Mucosa of rectum (tissue), 2 donors: ENCODE measurements around the gene LAMA2.

Experiments used
- H3K27ac ChIP-seq, 2 donors: one replicate each; pipeline ENCODE4 v1.7.0; 2013; ENCODE audit warnings: inconsistent platforms in 2 of 2, low read depth in 2 of 2, low read length in 2 of 2
- H3K27me3 ChIP-seq, 2 donors: one replicate each; pipeline ENCODE4 v1.7.0; 2013; ENCODE audit warnings: low read length in 2 of 2; ENCODE audit not compliant: control insufficient read depth in 2 of 2, insufficient read depth in 2 of 2
- H3K36me3 ChIP-seq, 2 donors: one replicate each; pipeline ENCODE4 v1.7.0; 2013; ENCODE audit warnings: low read length in 2 of 2; ENCODE audit not compliant: control insufficient read depth in 2 of 2, insufficient read depth in 2 of 2
- H3K4me1 ChIP-seq, 2 donors: one replicate each; pipeline ENCODE4 v1.7.0; 2013; ENCODE audit warnings: low read length in 2 of 2, mild to moderate bottlenecking in 1 of 2; ENCODE audit not compliant: control insufficient read depth in 2 of 2, insufficient read depth in 2 of 2
- H3K4me3 ChIP-seq, 2 donors: one replicate each; pipeline ENCODE4 v1.7.0; 2013; ENCODE audit warnings: low read length in 2 of 2
- H3K9ac ChIP-seq, 2 donors: one replicate each; pipeline ENCODE4 v1.7.0; 2013; ENCODE audit warnings: low read length in 2 of 2, low read depth in 1 of 2, mild to moderate bottlenecking in 1 of 2
- H3K9me3 ChIP-seq, 2 donors: one replicate each; pipeline ENCODE4 v1.7.0; 2013; ENCODE audit warnings: low read length in 2 of 2; ENCODE audit not compliant: control insufficient read depth in 2 of 2
- donor health status: healthy.
- donor health status: Normal muscosa, but diverticular disease.

LAMA2 gene

GRCh38 chr6:128870746-128871145 is 12.2 kb upstream of the LAMA2 start:
- Histone ChIP-seq H3K27ac (no peak overlapping the region), H3K36me3 (no peaks in the 10 kb centered on the region)

GRCh38 chr6:128874863-128875262 is 8.1 kb upstream of the LAMA2 start:
- no peak overlapping the region for H3K9ac ChIP-seq
- H3K4me1 ChIP-seq: no peaks in the 10 kb centered on the region
- no peaks in the 10 kb centered on the region for H3K9me3 ChIP-seq
- H3K4me3 ChIP-seq: no peak overlapping the region
- no peaks in the 10 kb centered on the region for H3K27me3 ChIP-seq
- no peaks in the 10 kb centered on the region for H3K36me3 ChIP-seq
- no peak overlapping the region for H3K27ac ChIP-seq

More at GRCh38 chr6:128870746-128871145, 12.2 kb upstream of the LAMA2 start:
- H3K4me1 ChIP-seq: no peaks in the 10 kb centered on the region
- no peaks in the 10 kb centered on the region for H3K27me3 ChIP-seq
- no peak overlapping the region for H3K9ac ChIP-seq
- no peak overlapping the region for H3K4me3 ChIP-seq
- no peaks in the 10 kb centered on the region for H3K9me3 ChIP-seq

- no peak overlapping the region for H3K9ac ChIP-seq
- no peaks in the 10 kb centered on the region for H3K36me3 ChIP-seq
- H3K4me3 ChIP-seq: no peak overlapping the region
- no peaks in the 10 kb centered on the region for H3K9me3 ChIP-seq
- peak overlapping the region; percentile 16 to 21 for H3K27ac ChIP-seq
- peaks cover 0 to 6% of the 10 kb centered on the region in 2 donors for H3K27me3 ChIP-seq
- no peaks in the 10 kb centered on the region for H3K4me1 ChIP-seq
These were observed 378 bp upstream of the LAMA2 start for GRCh38 chr6:128882560-128882959.

GRCh38 chr6:128883906-128884305 is 968 bp downstream of the LAMA2 start:
- peak overlapping the region; percentile 41 to 43 for H3K4me3 ChIP-seq
- H3K27me3 ChIP-seq: peaks cover 0 to 6% of the 10 kb centered on the region in 2 donors
- no peak overlapping the region for H3K9ac ChIP-seq
- H3K36me3 ChIP-seq: no peaks in the 10 kb centered on the region
- no peaks in the 10 kb centered on the region for H3K9me3 ChIP-seq
- H3K4me1 ChIP-seq: no peaks in the 10 kb centered on the region
- no peak overlapping the region for H3K27ac ChIP-seq

GRCh38 chr6:128885381-128885780 is 2.4 kb downstream of the LAMA2 start:
- H3K4me1 ChIP-seq: no peaks in the 10 kb centered on the region
- no peak overlapping the region for H3K27ac ChIP-seq
- H3K4me3 ChIP-seq: no peak overlapping the region
- no peak overlapping the region for H3K9ac ChIP-seq
- H3K9me3 ChIP-seq: no peaks in the 10 kb centered on the region
- no peaks in the 10 kb centered on the region for H3K36me3 ChIP-seq
- H3K27me3 ChIP-seq: peaks cover 0 to 6% of the 10 kb centered on the region in 2 donors

DNA sequence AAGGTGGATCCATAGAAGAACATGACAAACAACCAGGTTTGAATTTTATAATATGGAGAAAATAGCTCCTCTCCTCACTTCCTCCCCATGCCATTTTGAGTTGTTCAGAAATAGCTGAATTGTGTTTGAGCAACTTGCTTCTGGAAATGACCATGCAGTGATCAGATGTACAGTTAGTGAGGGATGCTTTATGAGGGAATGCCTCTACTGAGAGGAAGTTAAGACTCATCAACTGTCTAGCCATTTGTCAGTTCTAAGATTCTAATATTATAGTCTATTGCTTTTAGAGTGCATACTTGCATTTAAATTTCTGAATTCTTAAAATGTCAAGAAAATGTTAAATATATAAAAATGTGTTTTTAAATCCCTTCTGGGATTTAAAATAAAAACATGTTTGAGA is 3.8 kb downstream of the LAMA2 start:
- H3K4me3 ChIP-seq: no peak overlapping the region
- peaks cover 0 to 6% of the 10 kb centered on the region in 2 donors for H3K27me3 ChIP-seq
- no peaks in the 10 kb centered on the region for H3K9me3 ChIP-seq
- no peak overlapping the region for H3K27ac ChIP-seq
- H3K36me3 ChIP-seq: no peaks in the 10 kb centered on the region
- H3K4me1 ChIP-seq: no peaks in the 10 kb centered on the region
- H3K9ac ChIP-seq: no peak overlapping the region

DNA sequence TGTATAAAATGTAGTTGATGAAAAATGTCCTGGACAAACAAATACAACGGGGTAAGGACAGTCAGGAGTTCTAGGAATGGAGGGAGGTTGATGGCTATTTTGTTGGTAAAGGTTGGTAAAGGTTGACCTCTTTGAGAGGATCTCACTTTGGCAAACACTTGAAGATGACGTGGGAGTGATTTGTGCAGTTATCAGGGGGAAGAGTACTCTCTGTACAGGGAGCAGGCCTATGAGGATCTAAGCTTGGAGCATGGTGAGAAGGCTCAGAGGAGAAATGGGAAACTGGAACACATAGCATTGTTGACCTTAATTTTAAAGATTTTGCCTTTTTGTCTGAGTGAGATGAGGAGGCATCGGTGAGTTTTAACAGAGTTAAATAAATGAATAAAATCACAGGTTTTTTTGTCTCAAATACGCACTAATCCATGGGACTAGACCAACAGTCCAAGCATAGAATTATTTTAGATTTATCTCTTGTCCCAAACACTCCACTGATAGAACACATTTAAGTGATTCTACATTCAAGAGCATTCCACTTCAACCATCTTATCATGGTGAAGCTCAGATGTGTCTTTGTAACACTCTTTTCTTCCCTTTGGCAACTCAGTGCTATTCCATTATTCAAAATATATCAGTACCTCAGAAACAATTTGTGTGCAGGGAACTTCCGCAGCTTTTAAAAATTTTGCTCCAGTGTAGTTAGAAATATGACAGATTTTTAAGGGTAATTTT is 5.7 kb downstream of the LAMA2 start:
- H3K36me3 ChIP-seq: no peaks in the 10 kb centered on the region
- no peaks in the 10 kb centered on the region for H3K9me3 ChIP-seq
- no peak overlapping the region for H3K9ac ChIP-seq
- H3K27ac ChIP-seq: no peak overlapping the region
- H3K27me3 ChIP-seq: no peaks in the 10 kb centered on the region
- H3K4me3 ChIP-seq: no peak overlapping the region
- H3K4me1 ChIP-seq: no peaks in the 10 kb centered on the region

DNA sequence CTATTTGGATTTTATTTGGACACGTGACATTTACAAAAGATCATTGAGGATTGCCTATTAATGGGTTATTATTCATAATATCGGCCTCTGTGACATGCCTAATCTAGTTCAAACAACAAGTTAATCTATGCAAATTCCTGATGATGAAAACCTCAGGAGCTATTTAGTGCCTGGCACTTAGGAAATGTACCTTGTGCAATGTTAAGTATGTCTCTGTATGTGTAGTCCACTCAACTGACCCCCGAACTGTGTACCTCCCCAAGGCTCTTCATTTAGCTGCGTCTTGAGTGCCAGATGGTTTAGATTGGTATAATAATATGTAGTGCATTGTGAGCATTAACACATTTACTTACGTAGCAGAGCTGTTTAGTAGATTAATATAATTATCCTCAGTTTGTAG is 6.9 kb downstream of the LAMA2 start:
- Histone ChIP-seq H3K36me3 (no peaks in the 10 kb centered on the region), H3K27ac (no peak overlapping the region), H3K4me1 (no peaks in the 10 kb centered on the region), H3K27me3 (no peaks in the 10 kb centered on the region), H3K4me3 (no peak overlapping the region), H3K9me3 (no peaks in the 10 kb centered on the region), H3K9ac (no peak overlapping the region)

GRCh38 chr6:128892079-128892478 is 9.1 kb downstream of the LAMA2 start:
- Histone ChIP-seq H3K27ac (no peak overlapping the region), H3K4me3 (no peak overlapping the region), H3K9ac (no peak overlapping the region), H3K36me3 (no peaks in the 10 kb centered on the region), H3K9me3 (no peaks in the 10 kb centered on the region), H3K27me3 (no peaks in the 10 kb centered on the region), H3K4me1 (no peaks in the 10 kb centered on the region)

DNA sequence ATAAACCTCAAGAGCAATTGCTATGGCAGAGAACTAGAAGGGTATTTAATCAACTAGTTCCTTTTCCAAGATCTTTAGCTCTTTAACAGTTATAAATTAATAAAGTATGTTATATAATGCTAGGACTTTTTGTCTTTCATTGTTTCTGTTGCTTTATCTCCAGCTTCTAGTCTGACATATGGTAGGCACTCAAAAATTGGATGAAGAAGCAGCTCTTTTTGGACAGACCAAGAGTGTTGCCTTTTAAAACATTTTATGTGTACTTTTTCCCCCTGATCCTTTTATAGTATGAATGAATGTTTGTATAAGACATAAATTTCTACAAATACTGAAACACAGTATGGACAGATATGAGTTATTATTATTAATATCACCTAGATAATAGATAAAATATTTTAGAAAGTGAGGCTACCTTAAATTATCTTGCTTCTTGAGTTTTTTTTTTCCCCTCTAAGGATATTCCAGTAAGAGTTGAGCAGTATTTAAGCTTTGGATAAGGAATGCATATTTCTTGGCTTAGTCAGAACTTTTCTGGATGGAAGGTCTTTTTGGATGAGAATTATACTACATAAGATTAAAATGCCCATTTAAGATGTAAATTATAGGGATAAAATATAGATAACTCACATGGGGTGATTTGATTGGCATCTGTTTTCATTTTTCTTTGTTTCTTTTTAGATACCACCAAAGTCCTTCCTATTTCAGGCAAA is 16.6 kb downstream of the LAMA2 start:
- Histone ChIP-seq H3K4me3 (no peak overlapping the region), H3K9me3 (no peaks in the 10 kb centered on the region), H3K27ac (no peak overlapping the region), H3K9ac (no peak overlapping the region), H3K4me1 (no peaks in the 10 kb centered on the region), H3K27me3 (no peaks in the 10 kb centered on the region), H3K36me3 (no peaks in the 10 kb centered on the region)
